Spleen (tissue), 11 donors: Measurements from ENCODE around the gene GDF2. TPM values are rescaled to one million over a fixed set of nuclear protein-coding genes. Genes with fewer than 3 reads are reported as not detected.

ENCODE experiments used
- DNase-seq: peaks from one replicate; pipeline ENCODE4 v3.0.0-alpha.2; 2020
- H3K27ac ChIP-seq, 8 donors: fragments of 200-600 bp; sonication (generic) in 7 of 8; 1 replicate in 4 of 8; 2 replicates in 4 of 8; pipeline versions ENCODE4 v1.5.0 to v1.8.0; 2016 to 2021; ENCODE audit warnings: inconsistent platforms in 4 of 8, mild to moderate bottlenecking in 4 of 8, moderate library complexity in 1 of 8
- H3K27me3 ChIP-seq, 7 donors: fragments of 200-600 bp; sonication (generic) in 6 of 7; replicated peaks in 1 of 7; 1 replicate in 4 of 7; 2 replicates in 3 of 7; pipeline versions ENCODE4 v1.5.0 to v1.8.0; 2016 to 2021; ENCODE audit warnings: inconsistent platforms in 3 of 7, mild to moderate bottlenecking in 1 of 7
- H3K36me3 ChIP-seq, 6 donors: fragments of 200-600 bp; sonication (generic) in 5 of 6; 1 replicate in 4 of 6; 2 replicates in 2 of 6; pipeline versions ENCODE4 v1.5.0 to v1.8.0; 2016 to 2021; ENCODE audit warnings: inconsistent platforms in 2 of 6
- H3K4me1 ChIP-seq, 6 donors: fragments of 200-600 bp; sonication (generic) in 5 of 6; 1 replicate in 3 of 6; 2 replicates in 3 of 6; pipeline versions ENCODE4 v1.5.0 to v1.8.0; 2016 to 2021; ENCODE audit warnings: inconsistent platforms in 3 of 6
- H3K4me3 ChIP-seq, 8 donors: fragments of 200-600 bp; sonication (generic) in 7 of 8; 1 replicate in 4 of 8; 2 replicates in 4 of 8; pipeline versions ENCODE4 v1.5.0 to v1.8.0; 2016 to 2021; ENCODE audit warnings: inconsistent platforms in 4 of 8, mild to moderate bottlenecking in 4 of 8, moderate library complexity in 2 of 8
- H3K9me3 ChIP-seq, 8 donors: fragments of 200-600 bp; sonication (generic) in 7 of 8; 1 replicate in 4 of 8; 2 replicates in 4 of 8; pipeline versions ENCODE4 v1.5.0 to v1.8.0; 2016 to 2021; ENCODE audit warnings: inconsistent platforms in 4 of 8
- POLR2A ChIP-seq, 3 donors: fragments of 450-650 bp; IDR thresholded peaks; one replicate each; pipeline ENCODE4 v1.5.1; 2017; ENCODE audit warnings: antibody characterized with exemption in 3 of 3, mild to moderate bottlenecking in 1 of 3
- POLR2AphosphoS5 ChIP-seq, 3 donors: sonication (generic); formaldehyde crosslinking; IDR thresholded peaks; one replicate each; pipeline ENCODE4 v1.5.1; 2017; ENCODE audit warnings: antibody characterized with exemption in 3 of 3
- WGBS, 5 donors: extraction: QIAGEN DNeasy Blood & Tissue Kit in 3 of 5; methylation state at CpG; one replicate each; pipeline versions ENCODE4 v1.1.5 to v1.1.7; 2013 to 2018; 5-methylcytosine and 5-hydroxymethylcytosine counted together
- intact Hi-C: fragments of 100-400 bp; cut with DNase I; formaldehyde crosslinking; loops from one replicate; pipeline ENCODE4 v1.15.0; 2023; ENCODE audit warnings: low total_unique reads
- polyA plus RNA-seq, 3 donors: library from polyadenylated mRNA; stranded (reverse); fragments of 200-250 nt; gene quantifications; one replicate each; pipeline ENCODE4 v1.2.1, GENCODE V29; 2013
- total RNA-seq, 7 donors: library from RNA; depleted of rRNA in 3 of 7; stranded (reverse); fragments of >200 nt in 3 of 7; fragmentation: NEBNext Ultra II Directional in 4 of 7; extraction: Animal tissue kit (Norgen Biotek cat#: 25700) in 4 of 7; gene quantifications; one replicate each; pipeline versions ENCODE4 v1.1.0 to v1.2.1, GENCODE V29; 2016 to 2021
- TF ChIP-seq, protein P1 (sequence below), 11 experiments: fragments of 200-600 bp in 7 of 11; fragments of 450-650 bp in 4 of 11; sonication (generic) in 4 of 11; IDR thresholded peaks in 8 of 11; conservative IDR thresholded peaks in 3 of 11; 1 replicate in 7 of 11; 2 replicates in 4 of 11; pipeline versions ENCODE4 v1.4.0 to v1.8.0; 2016 to 2021; ENCODE audit warnings: antibody characterized with exemption in 11 of 11, inconsistent platforms in 4 of 11, mild to moderate bottlenecking in 1 of 11
- donor health status: healthy with polysubstance abuse.
- donor health status: DM: no; HTN: no; CAD: no; lungs with moderate emphysema.
- donor health status: DM: no; HTN: no; CAD: no.
- donor health status: Bipolar disorder and iron deficiency.
- donor health status: healthy.
- donor health status: DM: no; HTN: no; CAD: no.
- donor health status: DM: yes; HTN: yes; CAD: no.

The GDF2 gene
- total and polyA plus RNA-seq, 10 donors: not detected

DNA sequence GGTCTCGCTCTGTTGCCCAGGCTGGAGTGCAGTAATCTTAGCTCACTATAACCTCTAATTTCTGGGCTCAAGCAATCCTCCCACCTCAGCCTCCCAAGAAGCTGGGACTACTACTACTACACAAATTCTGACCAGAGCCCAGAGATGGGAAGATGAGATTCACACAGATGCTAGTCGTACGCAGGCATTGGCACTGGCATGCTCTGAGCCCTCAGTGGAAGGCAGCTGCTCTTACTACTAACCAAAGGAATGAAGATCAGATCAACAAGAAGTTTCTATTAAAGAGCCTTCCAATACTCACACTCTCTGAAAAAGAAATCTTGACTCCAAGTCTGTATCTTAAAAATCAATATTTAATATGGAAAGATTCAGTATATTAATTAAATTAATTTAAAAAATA is 10.7 kb downstream of the GDF2 start:
- Histone ChIP-seq H3K9me3 (no peaks in the 10 kb centered on the region), H3K36me3 (no peaks in the 10 kb centered on the region), H3K4me3 (no peak overlapping the region), H3K4me1 (peaks cover 0 to 6% (median 0%) of the 10 kb centered on the region in 6 donors), H3K27ac (no peak overlapping the region), H3K27me3 (peaks cover 0 to 22% (median 0%) of the 10 kb centered on the region in 7 donors)
- intact Hi-C loops: no loop called here
- DNase-seq: no peak
- WGBS, 5 donors: 87 to 96% (median 92%) methylated on average over 3 of the region's 3 CpGs
- TF ChIP-seq POLR2A (IDR thresholded peaks at IDR 0.05) (no peak), POLR2AphosphoS5 (IDR thresholded peaks at IDR 0.05) (no peak)
- TF ChIP-seq, protein P1, sequence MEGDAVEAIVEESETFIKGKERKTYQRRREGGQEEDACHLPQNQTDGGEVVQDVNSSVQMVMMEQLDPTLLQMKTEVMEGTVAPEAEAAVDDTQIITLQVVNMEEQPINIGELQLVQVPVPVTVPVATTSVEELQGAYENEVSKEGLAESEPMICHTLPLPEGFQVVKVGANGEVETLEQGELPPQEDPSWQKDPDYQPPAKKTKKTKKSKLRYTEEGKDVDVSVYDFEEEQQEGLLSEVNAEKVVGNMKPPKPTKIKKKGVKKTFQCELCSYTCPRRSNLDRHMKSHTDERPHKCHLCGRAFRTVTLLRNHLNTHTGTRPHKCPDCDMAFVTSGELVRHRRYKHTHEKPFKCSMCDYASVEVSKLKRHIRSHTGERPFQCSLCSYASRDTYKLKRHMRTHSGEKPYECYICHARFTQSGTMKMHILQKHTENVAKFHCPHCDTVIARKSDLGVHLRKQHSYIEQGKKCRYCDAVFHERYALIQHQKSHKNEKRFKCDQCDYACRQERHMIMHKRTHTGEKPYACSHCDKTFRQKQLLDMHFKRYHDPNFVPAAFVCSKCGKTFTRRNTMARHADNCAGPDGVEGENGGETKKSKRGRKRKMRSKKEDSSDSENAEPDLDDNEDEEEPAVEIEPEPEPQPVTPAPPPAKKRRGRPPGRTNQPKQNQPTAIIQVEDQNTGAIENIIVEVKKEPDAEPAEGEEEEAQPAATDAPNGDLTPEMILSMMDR (IDR thresholded peaks at IDR 0.05 in 8 of 11, conservative IDR thresholded peaks at IDR 0.05 in 3 of 11): no peak

DNA sequence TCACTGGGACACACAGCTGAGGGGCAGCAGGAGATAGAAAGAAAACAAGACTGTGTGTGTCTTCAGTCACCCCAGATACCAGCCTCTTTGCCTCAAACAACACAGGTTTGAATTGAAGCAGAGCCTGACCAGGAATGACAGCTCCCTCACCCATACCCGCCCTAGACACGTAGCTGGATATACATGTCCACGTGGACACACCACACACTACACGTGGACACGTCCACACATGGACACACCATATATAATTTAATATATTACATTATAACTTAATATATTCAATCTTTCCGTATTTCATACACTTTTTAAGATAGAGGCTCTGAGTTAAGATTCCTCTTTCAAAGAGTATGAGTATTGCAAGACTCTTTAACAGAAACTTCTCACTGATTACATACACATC is 11.3 kb downstream of the GDF2 start:
- no peaks in the 10 kb centered on the region for H3K9me3 ChIP-seq
- H3K4me3 ChIP-seq: no peak overlapping the region
- intact Hi-C loops: no loop called here
- no peak overlapping the region for H3K27ac ChIP-seq
- H3K4me1 ChIP-seq: peaks cover 0 to 6% (median 0%) of the 10 kb centered on the region in 6 donors
- peaks cover 0 to 22% (median 0%) of the 10 kb centered on the region in 7 donors for H3K27me3 ChIP-seq
- DNase-seq: no peak
- H3K36me3 ChIP-seq: no peaks in the 10 kb centered on the region
- 82 to 93% (median 89%) methylated on average over 6 of the region's 6 CpGs for WGBS, 5 donors
- TF ChIP-seq, protein P1 (IDR thresholded peaks at IDR 0.05 in 8 of 11, conservative IDR thresholded peaks at IDR 0.05 in 3 of 11): no peak
- TF ChIP-seq POLR2A (IDR thresholded peaks at IDR 0.05) (no peak), POLR2AphosphoS5 (IDR thresholded peaks at IDR 0.05) (no peak)

DNA sequence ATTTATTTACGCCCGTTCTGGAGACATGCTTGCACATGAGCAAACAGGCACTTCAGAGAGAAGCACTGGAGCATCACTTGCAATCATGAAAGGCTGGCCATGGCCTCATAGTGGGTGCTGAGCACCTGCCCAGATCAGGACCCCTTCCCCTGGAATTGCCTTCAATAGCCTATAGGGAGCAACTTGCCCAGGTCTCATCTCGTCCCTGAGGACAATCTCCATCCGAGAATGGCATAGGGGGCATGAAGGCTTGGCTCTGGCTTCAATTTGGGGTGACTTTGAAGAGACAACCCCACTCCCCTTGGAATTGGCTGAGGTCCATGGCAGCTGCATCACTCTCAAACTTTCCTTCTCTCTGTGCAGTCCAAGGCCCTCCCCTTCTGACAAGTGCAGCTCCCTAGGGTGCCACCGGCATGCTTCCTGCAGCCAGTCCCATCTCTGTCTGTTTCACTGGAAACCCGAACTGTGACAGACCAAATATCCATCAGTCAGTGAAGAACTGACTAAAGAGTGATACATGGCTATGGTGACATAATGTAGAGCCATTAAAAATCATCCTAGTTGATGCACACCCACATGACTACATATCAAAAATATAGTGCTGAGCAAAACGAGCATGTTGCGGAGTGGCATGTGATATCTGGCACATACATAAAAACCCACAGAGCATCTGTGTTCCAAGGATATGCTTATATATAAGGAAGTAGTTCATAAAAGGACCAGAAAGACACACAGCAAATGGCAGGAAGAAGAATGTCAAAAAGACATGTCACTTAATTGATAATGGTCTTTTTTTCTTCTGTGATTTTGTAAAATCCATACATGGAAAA is 12.4 kb downstream of the GDF2 start:
- DNase-seq: peak; percentile 57
- no peak for TF ChIP-seq POLR2AphosphoS5 (IDR thresholded peaks at IDR 0.05)
- TF ChIP-seq, protein P1 (IDR thresholded peaks at IDR 0.05 in 8 of 11, conservative IDR thresholded peaks at IDR 0.05 in 3 of 11): no peak
- TF ChIP-seq POLR2A (IDR thresholded peaks at IDR 0.05): no peak
- Histone ChIP-seq H3K27ac (no peak overlapping the region), H3K4me1 (peaks cover 0 to 6% (median 0%) of the 10 kb centered on the region in 6 donors), H3K9me3 (no peaks in the 10 kb centered on the region), H3K36me3 (no peaks in the 10 kb centered on the region), H3K4me3 (no peak overlapping the region), H3K27me3 (peaks cover 0 to 27% (median 0%) of the 10 kb centered on the region in 7 donors)
- WGBS, 5 donors: 78 to 89% (median 86%) methylated on average over 8 of the region's 8 CpGs
- intact Hi-C loops: no loop called here

DNA sequence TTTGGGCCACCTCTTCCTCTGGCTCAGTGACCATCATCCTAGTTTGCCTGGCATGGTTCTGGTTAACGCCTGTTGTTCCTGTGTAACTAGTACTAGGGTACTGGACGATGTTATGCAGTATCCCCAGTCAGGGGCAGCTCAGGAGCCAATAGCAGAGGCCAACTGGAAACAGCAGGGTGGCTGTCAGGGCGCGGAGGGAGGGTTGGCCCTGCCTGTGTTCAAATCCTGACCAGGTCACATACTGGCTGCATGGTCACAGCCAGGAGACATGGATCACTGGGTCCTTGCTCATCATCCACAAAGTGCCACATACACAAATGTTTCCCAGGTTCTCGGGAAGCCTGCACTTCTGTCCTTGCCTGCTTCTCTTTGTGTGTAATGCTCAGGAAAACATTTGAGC is 13.7 kb downstream of the GDF2 start:
- H3K4me1 ChIP-seq: peaks cover 0 to 6% (median 2%) of the 10 kb centered on the region in 6 donors
- TF ChIP-seq, protein P1 (IDR thresholded peaks at IDR 0.05 in 8 of 11, conservative IDR thresholded peaks at IDR 0.05 in 3 of 11): no peak
- no peak for TF ChIP-seq POLR2A (IDR thresholded peaks at IDR 0.05)
- TF ChIP-seq POLR2AphosphoS5 (IDR thresholded peaks at IDR 0.05): no peak
- H3K27ac ChIP-seq: peak overlapping the region in 1 of 8 donors; percentile 35
- DNase-seq: no peak
- intact Hi-C loops: no loop called here
- H3K27me3 ChIP-seq: peaks cover 0 to 38% (median 0%) of the 10 kb centered on the region in 7 donors
- 74 to 95% (median 86%) methylated on average over 5 of the region's 5 CpGs for WGBS, 5 donors
- no peak overlapping the region for H3K4me3 ChIP-seq
- H3K9me3 ChIP-seq: no peaks in the 10 kb centered on the region
- no peaks in the 10 kb centered on the region for H3K36me3 ChIP-seq
